ENCODE measurements around the gene SLC66A1.

DNA sequence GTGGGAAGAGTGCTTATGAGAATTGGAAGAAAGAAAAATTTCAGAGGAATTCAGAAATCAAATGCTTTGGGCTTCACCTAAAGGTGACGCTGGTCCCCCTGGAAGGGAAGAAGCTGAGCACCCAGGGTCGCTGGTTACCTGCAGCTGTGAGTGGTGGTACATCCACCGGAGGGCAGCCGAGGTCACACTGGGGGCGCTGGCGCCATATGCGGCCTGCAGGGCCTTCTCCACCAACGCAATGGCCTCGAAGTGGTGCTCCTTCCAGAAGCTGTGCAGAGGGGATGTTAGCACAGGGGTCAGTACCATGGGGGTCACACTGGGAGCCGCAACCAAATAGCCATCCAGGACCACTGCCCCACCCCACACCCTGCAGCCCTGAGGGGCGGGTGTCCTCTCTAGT lies 6.2 kb upstream of the SLC66A1 start:
- TF ChIP-seq, protein P1, sequence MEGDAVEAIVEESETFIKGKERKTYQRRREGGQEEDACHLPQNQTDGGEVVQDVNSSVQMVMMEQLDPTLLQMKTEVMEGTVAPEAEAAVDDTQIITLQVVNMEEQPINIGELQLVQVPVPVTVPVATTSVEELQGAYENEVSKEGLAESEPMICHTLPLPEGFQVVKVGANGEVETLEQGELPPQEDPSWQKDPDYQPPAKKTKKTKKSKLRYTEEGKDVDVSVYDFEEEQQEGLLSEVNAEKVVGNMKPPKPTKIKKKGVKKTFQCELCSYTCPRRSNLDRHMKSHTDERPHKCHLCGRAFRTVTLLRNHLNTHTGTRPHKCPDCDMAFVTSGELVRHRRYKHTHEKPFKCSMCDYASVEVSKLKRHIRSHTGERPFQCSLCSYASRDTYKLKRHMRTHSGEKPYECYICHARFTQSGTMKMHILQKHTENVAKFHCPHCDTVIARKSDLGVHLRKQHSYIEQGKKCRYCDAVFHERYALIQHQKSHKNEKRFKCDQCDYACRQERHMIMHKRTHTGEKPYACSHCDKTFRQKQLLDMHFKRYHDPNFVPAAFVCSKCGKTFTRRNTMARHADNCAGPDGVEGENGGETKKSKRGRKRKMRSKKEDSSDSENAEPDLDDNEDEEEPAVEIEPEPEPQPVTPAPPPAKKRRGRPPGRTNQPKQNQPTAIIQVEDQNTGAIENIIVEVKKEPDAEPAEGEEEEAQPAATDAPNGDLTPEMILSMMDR (IDR thresholded peaks at IDR 0.05; ENCODE audit: low read length), result no peak
- TF ChIP-seq EZH2 (IDR thresholded peaks at IDR 0.05; ENCODE audit: borderline replicate concordance, low read length), result no peak

Data from OCI-LY1 (cell line).